GM10847 (cell line): Measurements from ENCODE around the gene IFT172.
A peak's percentile ranks its signal among the peaks of the same experiment; 100 is the strongest.

Experiments used
- POLR2A ChIP-seq: IDR thresholded peaks from 2 replicates; pipeline ENCODE4 v1.6.1; 2011; ENCODE audit not compliant: insufficient read length; ENCODE audit errors: extremely low read depth

Gene IFT172

DNA sequence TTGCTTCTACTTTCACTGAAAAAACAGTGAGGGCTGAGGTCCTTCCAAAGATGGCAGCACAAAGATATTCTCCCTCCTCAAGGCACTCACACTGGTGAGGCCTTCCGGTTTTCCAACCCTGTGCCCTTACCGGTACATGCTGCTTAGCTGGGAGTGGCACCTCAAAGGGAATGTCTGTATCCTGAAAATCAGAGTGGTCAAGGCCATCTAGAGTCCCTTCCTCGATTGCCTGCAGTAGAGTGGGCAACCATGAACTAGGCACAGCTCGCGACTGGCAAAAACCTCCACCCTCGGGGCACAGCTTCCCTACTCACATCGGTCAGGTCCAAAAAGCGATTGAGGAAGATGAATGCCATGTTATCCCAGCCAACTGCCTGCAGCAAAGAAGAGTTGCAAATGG is 43.9 kb downstream of the IFT172 start:
- TF ChIP-seq POLR2A = no peak

DNA sequence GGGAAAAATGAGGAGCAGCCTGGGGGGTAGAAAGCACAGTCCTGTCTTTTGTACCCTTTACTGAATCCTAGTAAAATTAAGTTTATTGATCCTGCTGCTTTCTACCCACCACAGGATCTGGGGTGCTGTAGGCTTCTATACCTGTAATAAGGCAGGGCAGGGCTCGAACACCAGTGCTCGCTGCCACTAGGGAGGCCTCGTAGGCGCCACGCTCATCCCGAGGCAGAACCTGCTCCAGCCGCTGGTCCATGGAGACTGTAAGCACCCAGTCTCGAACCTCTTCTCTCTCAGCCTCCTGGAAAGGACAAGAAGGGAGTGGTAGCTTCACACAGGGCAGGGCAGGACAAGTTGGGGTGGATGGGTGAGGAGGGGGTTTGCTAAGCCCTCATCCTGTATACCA is 44.4 kb downstream of the IFT172 start:
- no peak for TF ChIP-seq POLR2A

DNA sequence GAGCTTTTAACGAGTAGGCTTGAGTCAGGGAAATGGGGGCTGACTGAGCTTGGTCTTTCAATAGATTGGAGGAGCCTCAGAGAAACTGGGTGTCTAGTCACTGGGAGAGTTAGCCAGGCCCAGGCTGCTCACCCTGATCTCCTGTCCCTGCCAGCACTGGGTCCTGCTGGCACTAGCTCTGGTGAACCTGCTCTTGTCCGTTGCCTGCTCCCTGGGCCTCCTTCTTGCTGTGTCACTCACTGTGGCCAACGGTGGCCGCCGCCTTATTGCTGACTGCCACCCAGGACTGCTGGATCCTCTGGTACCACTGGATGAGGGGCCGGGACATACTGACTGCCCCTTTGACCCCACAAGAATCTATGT is 46.6 kb downstream of the IFT172 start:
- no peak for TF ChIP-seq POLR2A

DNA sequence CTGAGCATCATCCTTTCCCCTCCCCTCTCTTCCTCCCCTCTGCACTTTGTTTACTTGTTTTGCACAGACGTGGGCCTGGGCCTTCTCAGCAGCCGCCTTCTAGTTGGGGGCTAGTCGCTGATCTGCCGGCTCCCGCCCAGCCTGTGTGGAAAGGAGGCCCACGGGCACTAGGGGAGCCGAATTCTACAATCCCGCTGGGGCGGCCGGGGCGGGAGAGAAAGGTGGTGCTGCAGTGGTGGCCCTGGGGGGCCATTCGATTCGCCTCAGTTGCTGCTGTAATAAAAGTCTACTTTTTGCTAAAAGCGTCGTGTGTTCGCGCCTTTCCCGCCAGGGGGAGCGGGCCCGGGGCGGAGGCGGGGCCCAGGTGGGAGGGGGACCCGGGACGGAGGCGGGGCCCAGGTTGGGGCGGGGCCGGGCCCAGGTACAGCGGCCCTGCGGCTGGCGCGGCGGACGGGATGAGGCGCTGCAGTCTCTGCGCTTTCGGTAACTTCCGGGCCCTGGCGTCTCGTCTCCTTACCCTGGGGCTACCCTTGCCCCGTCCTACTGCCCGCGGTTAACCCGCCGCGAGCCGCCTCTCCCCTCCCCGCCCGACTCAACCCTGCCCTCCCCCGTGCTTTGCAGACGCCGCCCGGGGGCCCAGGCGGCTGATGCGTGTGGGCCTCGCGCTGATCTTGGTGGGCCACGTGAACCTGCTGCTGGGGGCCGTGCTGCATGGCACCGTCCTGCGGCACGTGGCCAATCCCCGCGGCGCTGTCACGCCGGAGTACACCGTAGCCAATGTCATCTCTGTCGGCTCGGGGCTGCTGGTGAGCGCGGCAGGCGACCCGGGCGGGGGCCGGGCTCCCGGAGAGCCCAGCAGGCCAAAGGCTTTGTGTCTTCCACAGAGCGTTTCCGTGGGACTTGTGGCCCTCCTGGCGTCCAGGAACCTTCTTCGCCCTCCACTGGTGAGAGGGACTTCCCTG is 47.3 kb downstream of the IFT172 start, which contains the start of gene KRTCAP3:
KRTCAP3 (plus strand) TSS at position 424 of the 962 bp plus-strand sequence; CDS start at position 456, 32 bp downstream.
- TF ChIP-seq POLR2A = no peak

DNA sequence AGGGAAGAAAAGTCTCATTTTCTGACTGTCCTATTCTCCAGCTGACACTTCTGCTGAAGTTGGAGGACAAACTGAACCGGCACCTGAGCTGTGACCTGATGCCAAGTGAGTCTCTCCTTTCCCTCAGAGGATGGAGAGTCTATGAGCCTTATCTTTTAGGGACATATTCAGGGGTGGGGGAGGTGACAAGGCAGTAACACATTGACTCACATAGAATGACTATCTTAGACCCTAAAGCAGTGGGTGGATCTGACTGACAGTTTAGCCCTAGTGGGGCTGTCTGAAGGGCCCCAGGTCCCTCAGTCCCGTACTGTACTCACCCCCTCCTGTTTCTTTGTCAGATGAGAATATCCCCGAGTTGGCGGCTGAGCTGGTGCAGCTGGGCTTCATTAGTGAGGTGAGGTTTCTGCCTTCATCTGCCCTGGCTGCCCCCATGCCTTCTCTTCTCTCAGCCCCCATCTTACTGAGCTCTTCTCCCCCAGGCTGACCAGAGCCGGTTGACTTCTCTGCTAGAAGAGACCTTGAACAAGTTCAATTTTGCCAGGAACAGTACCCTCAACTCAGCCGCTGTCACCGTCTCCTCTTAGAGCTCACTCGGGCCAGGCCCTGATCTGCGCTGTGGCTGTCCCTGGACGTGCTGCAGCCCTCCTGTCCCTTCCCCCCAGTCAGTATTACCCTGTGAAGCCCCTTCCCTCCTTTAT is 48.2 kb downstream of the IFT172 start:
- TF ChIP-seq POLR2A = no peak

DNA sequence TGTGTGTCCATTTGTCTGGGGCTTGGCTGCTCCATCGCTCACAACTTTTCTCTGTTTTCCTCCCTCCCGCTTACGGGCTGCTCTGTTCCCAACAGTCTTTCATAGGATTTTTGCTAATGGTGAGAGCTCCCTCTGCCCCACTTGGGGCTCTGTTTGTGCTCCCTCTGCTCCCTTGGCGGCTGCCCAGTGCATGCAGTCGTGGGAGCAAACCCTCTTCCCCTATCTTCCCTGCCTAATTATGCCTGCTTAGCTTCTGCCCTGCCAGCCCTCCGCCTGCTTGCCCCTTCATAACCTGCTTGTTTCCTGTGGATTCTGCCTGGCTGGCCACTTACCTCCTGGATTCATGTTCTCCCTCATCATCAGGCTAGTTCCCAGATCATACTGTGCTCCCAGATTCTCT is 53.9 kb downstream of the IFT172 start:
- TF ChIP-seq POLR2A = no peak

DNA sequence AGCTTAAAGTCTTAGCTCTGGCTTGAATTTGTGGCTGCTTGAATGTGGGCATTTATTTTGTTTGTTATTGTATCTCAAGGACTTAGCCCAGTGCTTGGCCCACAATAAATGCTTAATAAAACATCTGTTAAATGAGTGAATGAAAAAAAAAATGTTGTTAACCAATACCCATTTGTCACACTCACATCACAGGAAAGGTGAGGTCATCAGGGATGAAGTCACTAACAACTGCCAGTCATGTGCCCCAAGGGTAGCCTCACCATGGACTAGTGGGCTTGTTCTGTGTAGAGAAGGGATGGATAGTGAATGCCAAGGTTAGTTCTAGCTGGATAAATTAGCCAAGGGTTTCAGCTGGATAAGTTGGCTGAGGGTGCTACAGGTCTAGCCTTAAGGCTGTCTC is 58.1 kb downstream of the IFT172 start:
- TF ChIP-seq POLR2A = no peak

DNA sequence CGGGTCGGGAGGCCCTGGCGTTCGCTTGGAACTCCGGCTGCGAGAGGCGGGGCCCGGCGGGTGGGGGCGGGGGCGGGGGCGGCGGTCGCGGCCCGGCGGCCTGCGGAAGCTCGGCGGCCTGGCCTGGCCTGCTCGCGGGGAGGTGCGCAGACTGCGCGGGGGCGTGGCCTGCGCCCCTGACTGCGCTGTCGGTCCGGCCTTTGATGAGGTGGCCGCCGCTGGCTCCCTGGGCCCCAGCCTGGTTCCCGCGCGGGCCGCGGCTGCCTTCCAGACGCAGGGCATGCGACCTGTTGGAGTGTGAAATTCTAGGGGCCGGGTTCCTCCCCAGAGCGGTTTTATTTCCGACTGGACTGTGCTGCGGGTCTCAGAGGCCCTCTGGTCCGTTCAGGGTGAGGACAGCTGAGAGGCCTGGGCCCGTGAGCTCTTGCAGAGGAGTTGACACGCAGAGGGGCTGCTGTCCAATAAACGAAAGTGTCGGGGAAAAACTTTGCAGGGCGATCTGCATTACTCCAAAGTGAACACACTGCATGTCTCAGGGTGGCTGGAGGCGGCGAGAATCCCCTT is 60.5 kb downstream of the IFT172 start:
- TF ChIP-seq POLR2A = peak; percentile 77

DNA sequence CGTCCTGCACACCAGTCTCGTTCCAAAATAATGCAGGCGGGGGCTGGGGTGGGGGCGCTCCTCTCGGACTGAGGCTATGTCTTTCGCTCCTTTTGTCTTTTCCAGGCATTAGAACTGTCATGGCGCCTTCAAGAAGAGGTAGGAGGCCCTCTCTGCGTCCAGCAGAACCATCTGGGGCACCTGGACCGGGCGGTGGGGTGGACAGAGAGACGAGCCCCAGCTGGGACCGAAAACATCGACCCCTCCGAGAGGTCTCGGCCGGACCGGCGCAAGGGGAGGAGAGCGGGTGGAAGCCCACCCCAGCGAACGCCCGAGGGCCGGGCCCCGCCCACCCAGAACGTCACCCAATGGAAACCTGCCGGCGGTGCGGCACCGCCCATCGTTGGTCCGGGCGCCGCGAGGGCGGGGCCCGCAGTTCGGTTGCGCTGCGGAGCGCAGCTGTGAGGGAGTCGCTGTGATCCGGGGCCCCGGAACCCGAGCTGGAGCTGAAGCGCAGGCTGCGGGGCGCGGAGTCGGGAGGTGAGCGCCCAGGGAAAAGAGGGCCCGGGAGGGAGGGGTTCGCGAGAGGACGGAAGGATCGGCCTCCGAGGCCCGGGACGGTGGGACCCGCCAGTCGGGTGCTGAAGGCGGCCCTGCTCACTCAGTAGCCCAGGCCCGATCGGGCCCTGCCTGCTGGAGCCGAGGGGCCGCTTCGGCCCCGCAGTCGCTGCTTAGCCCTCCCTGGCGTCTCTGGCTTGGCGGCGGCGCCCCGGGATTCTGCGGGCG is 61.1 kb downstream of the IFT172 start, which contains the start of gene NRBP1:
NRBP1 (plus strand) TSS at position 419 of the 765 bp plus-strand sequence. CDS start 4,643 bp downstream, outside the sequence.
- TF ChIP-seq POLR2A = peak; percentile 89

DNA sequence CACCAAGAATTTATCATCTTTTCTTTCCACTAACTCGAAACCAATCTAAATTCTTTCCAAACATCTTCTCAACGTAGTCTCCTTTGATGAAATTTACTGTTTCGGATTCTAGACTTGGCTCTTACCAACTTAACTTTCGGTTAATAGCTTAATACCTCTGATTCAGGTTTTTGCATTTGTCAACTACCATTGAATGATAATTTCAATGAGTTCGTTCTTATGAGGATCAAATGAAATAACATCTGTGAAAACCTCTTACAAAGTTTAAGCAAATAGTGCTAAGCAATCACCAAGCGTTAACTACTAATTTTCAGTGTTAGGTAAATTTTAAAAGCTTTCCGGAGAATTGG is 61.7 kb downstream of the IFT172 start:
- no peak for TF ChIP-seq POLR2A

DNA sequence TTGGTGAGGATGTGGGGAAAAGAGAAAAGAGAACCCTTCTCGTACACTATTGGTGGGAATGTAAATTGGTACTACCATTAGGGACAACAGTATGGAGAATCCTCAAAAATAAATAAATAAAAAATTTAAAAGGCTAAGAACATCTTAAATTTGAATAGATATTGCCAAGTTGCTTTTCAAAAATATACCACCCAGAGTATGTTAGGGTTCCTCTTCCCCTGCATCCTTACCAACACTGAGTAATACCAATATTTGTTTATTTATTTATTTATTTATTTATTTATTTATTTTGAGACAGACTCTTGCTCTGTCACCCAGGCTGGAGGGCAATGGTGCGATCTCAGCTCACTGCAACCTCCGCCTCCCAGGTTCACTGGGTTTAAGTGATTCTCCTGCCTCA is 66.6 kb downstream of the IFT172 start:
- TF ChIP-seq POLR2A = no peak

DNA sequence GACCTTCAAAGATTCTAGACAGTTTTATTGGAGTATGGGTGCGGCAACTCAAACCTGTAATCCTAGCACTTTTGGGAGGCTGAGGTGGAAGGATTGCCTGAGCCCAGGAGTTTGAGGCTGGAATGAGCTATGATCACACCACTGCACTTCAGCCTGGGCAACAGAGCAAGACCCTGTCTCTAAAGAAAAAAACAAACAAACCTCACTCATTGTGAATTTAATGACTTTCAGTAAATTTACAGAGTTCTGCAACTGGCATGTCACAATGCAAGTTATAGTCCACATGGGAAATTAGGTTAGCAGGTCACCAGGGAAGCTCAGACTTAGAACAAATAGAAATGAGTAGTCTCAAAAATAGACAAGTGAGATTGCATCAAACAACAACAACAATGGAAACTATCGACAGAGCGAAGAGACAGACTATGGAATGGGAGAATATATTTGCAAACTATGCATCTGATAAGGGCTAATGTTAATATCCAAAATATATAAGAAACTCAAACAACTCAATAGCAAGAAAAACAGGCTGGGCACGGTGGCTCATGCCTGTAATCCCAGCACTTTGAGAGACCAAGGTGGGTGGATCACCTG is 67.8 kb downstream of the IFT172 start:
- TF ChIP-seq POLR2A = no peak

DNA sequence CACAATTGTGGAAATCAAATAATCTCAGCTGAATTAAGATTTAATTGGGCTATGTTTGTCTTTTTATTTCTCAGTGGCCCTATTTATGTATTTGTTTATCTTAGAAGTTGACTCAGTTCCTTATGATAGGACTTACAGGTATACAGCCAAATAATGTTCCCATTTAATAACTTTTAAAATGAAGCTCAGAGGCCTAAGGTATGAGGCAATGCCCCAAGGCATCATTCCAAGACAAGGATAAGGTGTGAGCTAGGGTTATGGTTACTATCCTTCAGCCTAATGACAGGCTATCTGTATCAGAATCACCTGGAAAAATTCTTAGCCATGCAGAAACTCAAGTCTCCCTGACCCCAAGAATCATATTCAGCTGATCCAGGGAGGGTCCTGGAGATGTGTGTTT is 68.5 kb downstream of the IFT172 start:
- TF ChIP-seq POLR2A = no peak

DNA sequence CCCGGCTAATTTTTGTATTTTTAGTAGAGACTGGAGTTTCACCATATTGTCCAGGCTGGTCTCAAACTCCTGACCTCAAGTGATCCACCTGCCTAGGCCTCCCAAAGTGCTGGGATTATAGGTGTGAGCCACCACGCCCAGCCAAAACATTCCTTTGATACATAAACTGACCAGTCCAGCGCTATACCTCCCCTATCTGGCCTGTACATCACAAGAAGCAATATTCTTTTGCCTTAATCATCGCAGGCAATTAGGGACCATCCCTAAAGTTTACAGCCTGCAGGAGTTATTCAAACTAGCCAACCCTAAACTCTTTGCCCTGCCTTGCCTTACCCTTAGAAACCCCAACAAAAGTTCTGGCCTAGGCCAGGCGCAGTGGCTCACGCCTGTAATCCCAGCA is 73.4 kb downstream of the IFT172 start:
- TF ChIP-seq POLR2A = no peak
